SH-SY5Y (cell line): ENCODE results near the gene CCDC184.

Experiments used
- GATA2 ChIP-seq: IDR thresholded peaks from 2 replicates; pipeline ENCODE4 v1.6.1; 2011; ENCODE audit warnings: mild to moderate bottlenecking, low read depth, low read length
- GATA3 ChIP-seq: IDR thresholded peaks from 2 replicates; pipeline ENCODE4 v1.6.1; 2011; ENCODE audit warnings: low read depth, mild to moderate bottlenecking, low read length, moderate library complexity

GRCh38 chr12:48157018-48157888, 26.2 kb upstream of the CCDC184 start, which contains the start of gene ASB8:
- no peak for TF ChIP-seq GATA2
- TF ChIP-seq GATA3 = no peak
